HG02798 (cell line): ENCODE results near the gene BAG3.

ENCODE experiments used
- ATAC-seq: cut with Tn5 transposase; IDR thresholded peaks from one replicate; pipeline ENCODE4 v1.9.1; 2021; ENCODE audit warnings: mild to moderate bottlenecking; ENCODE audit not compliant: unreplicated experiment, poor library complexity

The BAG3 gene

GRCh38 chr10:119663866-119664698, 12.9 kb downstream of the BAG3 start:
- no peak for ATAC-seq

- no peak for ATAC-seq
Measured at GRCh38 chr10:119665901-119666708, 14.9 kb downstream of the BAG3 start.

- ATAC-seq = no peak
Measured at GRCh38 chr10:119666709-119667004, 15.5 kb downstream of the BAG3 start.

GRCh38 chr10:119667562-119668328, 16.6 kb downstream of the BAG3 start:
- ATAC-seq = no peak

- no peak for ATAC-seq
Measured at GRCh38 chr10:119668461-119668860, 17.3 kb downstream of the BAG3 start.

GRCh38 chr10:119669331-119669730, 18.2 kb downstream of the BAG3 start:
- no peak for ATAC-seq

- ATAC-seq = no peak
Measured at GRCh38 chr10:119669975-119670640, 18.9 kb downstream of the BAG3 start.

- no peak for ATAC-seq
Measured at GRCh38 chr10:119670717-119671116, 19.5 kb downstream of the BAG3 start.

GRCh38 chr10:119671381-119671780, 20.2 kb downstream of the BAG3 start:
- ATAC-seq = no peak

GRCh38 chr10:119672291-119672690, 21.1 kb downstream of the BAG3 start:
- ATAC-seq = no peak

- no peak for ATAC-seq
Measured at GRCh38 chr10:119673271-119673670, 22.1 kb downstream of the BAG3 start.

GRCh38 chr10:119675483-119676170, 24.4 kb downstream of the BAG3 start:
- ATAC-seq = no peak

- no peak for ATAC-seq
Measured at GRCh38 chr10:119677126-119677525, 25.9 kb downstream of the BAG3 start.

- no peak for ATAC-seq
Measured at GRCh38 chr10:119677904-119678755, 26.9 kb downstream of the BAG3 start.

- ATAC-seq = no peak
Measured at GRCh38 chr10:119679480-119679829, 28.3 kb downstream of the BAG3 start.

GRCh38 chr10:119680050-119680449, 28.9 kb downstream of the BAG3 start:
- ATAC-seq = no peak

- no peak for ATAC-seq
Measured at GRCh38 chr10:119680650-119681081, 29.5 kb downstream of the BAG3 start.

- ATAC-seq = peak; percentile 85
Measured at GRCh38 chr10:119686465-119687191, 35.4 kb downstream of the BAG3 start.
